DND-41 (cell line): ENCODE data around the gene TGM1.

Source experiments
- ATAC-seq: fragments of 200-7000 bp; cut with Tn5 transposase; 3 replicates; pipeline ENCODE4 v1.9.1; 2021; ENCODE audit warnings: low read depth; ENCODE audit not compliant: insufficient read depth
- DNase-seq: peaks from one replicate; pipeline ENCODE4 v3.0.0-alpha.2; 2020
- H2AFZ ChIP-seq: 2 replicates; pipeline ENCODE4 v1.6.0; 2012; ENCODE audit warnings: low read depth, low read length
- H3K27ac ChIP-seq: 2 replicates; pipeline ENCODE4 v1.5.1; 2012; ENCODE audit warnings: low read length, inconsistent platforms
- H3K27me3 ChIP-seq: fragments of 200-600 bp; sonication (generic); 2 replicates; pipeline ENCODE4 v1.6.0; 2012; ENCODE audit warnings: low read length, mild to moderate bottlenecking, inconsistent platforms; ENCODE audit not compliant: insufficient read depth, poor library complexity
- H3K36me3 ChIP-seq: 2 replicates; pipeline ENCODE4 v1.5.1; 2012; ENCODE audit warnings: low read length, inconsistent platforms; ENCODE audit not compliant: insufficient read depth
- H3K4me1 ChIP-seq: 2 replicates; pipeline ENCODE4 v1.5.1; 2012; ENCODE audit warnings: mild to moderate bottlenecking, low read length; ENCODE audit not compliant: insufficient read depth
- H3K4me2 ChIP-seq: 2 replicates; pipeline ENCODE4 v1.6.0; 2012; ENCODE audit warnings: mild to moderate bottlenecking, moderate library complexity, low read length, inconsistent platforms; ENCODE audit not compliant: insufficient read depth
- H3K4me3 ChIP-seq, 2 experiments: fragments of 200-600 bp in 1 of 2; shearing (Covaris generic) in 1 of 2; 2 replicates each; pipeline ENCODE4 v1.5.1; 2012 to 2016; ENCODE audit warnings: inconsistent platforms in 2 of 2, low read length in 2 of 2, mild to moderate bottlenecking in 2 of 2, low read depth in 1 of 2, moderate library complexity in 1 of 2
- H3K79me2 ChIP-seq: 2 replicates; pipeline ENCODE4 v1.6.0; 2012; ENCODE audit warnings: low read length, inconsistent platforms; ENCODE audit not compliant: insufficient read depth
- H3K9ac ChIP-seq: 2 replicates; pipeline ENCODE4 v1.6.0; 2012; ENCODE audit warnings: low read depth, mild to moderate bottlenecking, inconsistent platforms, low read length, moderate library complexity
- H3K9me3 ChIP-seq: 2 replicates; pipeline ENCODE4 v1.5.1; 2012; ENCODE audit warnings: low read length, moderate library complexity, mild to moderate bottlenecking, inconsistent platforms; ENCODE audit not compliant: insufficient read depth, severe bottlenecking
- H4K20me1 ChIP-seq: 2 replicates; pipeline ENCODE4 v1.6.0; 2012; ENCODE audit warnings: low read length; ENCODE audit not compliant: insufficient read depth
- CTCF ChIP-seq: IDR thresholded peaks from 2 replicates; pipeline ENCODE4 v1.5.1; 2012; ENCODE audit warnings: borderline replicate concordance, low read length, moderate library complexity, mild to moderate bottlenecking; ENCODE audit not compliant: poor library complexity, severe bottlenecking; ENCODE audit errors: extremely low read depth
- EZH2 ChIP-seq: IDR thresholded peaks from 3 replicates; pipeline ENCODE4 v1.6.1; 2012; ENCODE audit warnings: borderline replicate concordance, low read depth, mild to moderate bottlenecking, moderate library complexity, low read length, inconsistent platforms; ENCODE audit not compliant: severe bottlenecking

Gene TGM1

GRCh38 chr14:24238527-24239037, 24.4 kb downstream of the TGM1 start:
- Histone ChIP-seq H3K27me3 (no peaks in the 10 kb centered on the region), H3K9me3 (no peaks in the 10 kb centered on the region), H3K4me1 (peaks cover 59% of the 10 kb centered on the region), H2AFZ (no peak overlapping the region), H3K9ac (no peak overlapping the region), H3K36me3 (peaks cover 73% of the 10 kb centered on the region), H3K4me2 (no peak overlapping the region), H3K4me3 (no peak overlapping the region), H3K79me2 (peaks cover 50% of the 10 kb centered on the region), H4K20me1 (peaks cover 15% of the 10 kb centered on the region), H3K27ac (no peak overlapping the region)
- TF ChIP-seq CTCF (no peak), EZH2 (no peak)
- no peak for ATAC-seq
- DNase-seq = no peak

- Histone ChIP-seq H3K27me3 (no peaks in the 10 kb centered on the region), H2AFZ (no peak overlapping the region), H4K20me1 (peaks cover 15% of the 10 kb centered on the region), H3K9ac (no peak overlapping the region), H3K36me3 (peaks cover 75% of the 10 kb centered on the region), H3K79me2 (peaks cover 55% of the 10 kb centered on the region), H3K9me3 (no peaks in the 10 kb centered on the region), H3K4me1 (peaks cover 59% of the 10 kb centered on the region), H3K4me2 (no peak overlapping the region), H3K27ac (no peak overlapping the region), H3K4me3 (no peak overlapping the region)
- no peak for ATAC-seq
- no peak for DNase-seq
- no peak for TF ChIP-seq EZH2
- no peak for TF ChIP-seq CTCF
Observed at GRCh38 chr14:24238123-24238522, 24.9 kb downstream of the TGM1 start.

- no peak for ATAC-seq
Observed at GRCh38 chr14:24237463-24237955, 25.5 kb downstream of the TGM1 start.

More at GRCh38 chr14:24237463-24237955, 25.5 kb downstream of the TGM1 start:
- TF ChIP-seq EZH2 (no peak), CTCF (no peak)
- H3K9me3 ChIP-seq = no peaks in the 10 kb centered on the region
- no peak overlapping the region for H3K4me2 ChIP-seq
- H3K79me2 ChIP-seq = peaks cover 60% of the 10 kb centered on the region
- no peak for DNase-seq
- no peak overlapping the region for H2AFZ ChIP-seq
- H4K20me1 ChIP-seq = peaks cover 15% of the 10 kb centered on the region
- peaks cover 60% of the 10 kb centered on the region for H3K4me1 ChIP-seq
- H3K9ac ChIP-seq = no peak overlapping the region
- peaks cover 75% of the 10 kb centered on the region for H3K36me3 ChIP-seq
- no peak overlapping the region for H3K4me3 ChIP-seq
- H3K27me3 ChIP-seq = no peaks in the 10 kb centered on the region
- no peak overlapping the region for H3K27ac ChIP-seq
